GM18858 (cell line): ENCODE measurements around the gene FJX1.

Experiments
- ATAC-seq: cut with Tn5 transposase; IDR thresholded peaks from one replicate; pipeline ENCODE4 v1.9.1; 2021; ENCODE audit not compliant: unreplicated experiment

FJX1 gene, protein sequence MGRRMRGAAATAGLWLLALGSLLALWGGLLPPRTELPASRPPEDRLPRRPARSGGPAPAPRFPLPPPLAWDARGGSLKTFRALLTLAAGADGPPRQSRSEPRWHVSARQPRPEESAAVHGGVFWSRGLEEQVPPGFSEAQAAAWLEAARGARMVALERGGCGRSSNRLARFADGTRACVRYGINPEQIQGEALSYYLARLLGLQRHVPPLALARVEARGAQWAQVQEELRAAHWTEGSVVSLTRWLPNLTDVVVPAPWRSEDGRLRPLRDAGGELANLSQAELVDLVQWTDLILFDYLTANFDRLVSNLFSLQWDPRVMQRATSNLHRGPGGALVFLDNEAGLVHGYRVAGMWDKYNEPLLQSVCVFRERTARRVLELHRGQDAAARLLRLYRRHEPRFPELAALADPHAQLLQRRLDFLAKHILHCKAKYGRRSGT

DNA sequence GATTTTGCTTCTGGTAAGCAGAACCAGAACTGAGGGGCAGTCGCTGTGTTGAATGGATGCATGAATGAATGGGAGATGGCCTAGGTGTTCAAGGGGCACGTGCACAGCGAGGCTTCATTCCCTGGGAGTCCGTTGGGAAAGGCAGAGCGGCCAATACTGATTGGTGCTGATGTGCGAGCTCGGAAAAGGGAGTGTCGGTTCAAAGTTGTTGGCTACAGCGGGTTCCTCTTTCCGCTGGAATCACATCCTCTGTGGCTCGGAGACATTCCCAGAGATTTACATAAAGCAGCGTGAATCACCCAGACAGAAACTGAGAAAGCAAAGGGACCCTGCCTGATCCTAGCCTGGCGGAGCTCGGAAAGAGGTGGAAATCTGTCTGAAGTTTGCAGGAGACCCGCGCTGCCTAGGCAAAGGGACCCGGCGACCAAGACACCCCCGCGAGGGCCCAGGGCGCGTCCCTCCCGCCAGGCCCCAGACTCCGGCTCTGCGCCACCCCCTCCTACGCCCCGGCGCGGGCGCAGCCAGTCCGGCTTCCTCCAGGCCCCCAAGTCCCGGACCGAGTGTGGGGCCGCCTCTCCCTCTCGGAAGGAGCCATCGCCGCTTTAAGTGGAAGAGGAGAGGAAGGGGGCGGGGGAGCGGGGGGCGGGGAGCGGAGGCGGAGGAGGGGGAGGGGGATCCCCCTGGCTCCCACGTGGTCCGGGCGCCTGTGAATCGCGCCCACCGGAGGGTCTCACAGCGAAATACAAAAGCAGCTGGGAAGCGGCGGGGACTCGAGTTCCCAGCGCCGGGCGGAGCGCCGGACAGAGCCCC is at the start of gene FJX1:
FJX1 (plus strand) TSS at position 774 of the 810 bp plus-strand sequence. CDS start 177 bp downstream, outside the sequence.
- peak; percentile 9 for ATAC-seq

DNA sequence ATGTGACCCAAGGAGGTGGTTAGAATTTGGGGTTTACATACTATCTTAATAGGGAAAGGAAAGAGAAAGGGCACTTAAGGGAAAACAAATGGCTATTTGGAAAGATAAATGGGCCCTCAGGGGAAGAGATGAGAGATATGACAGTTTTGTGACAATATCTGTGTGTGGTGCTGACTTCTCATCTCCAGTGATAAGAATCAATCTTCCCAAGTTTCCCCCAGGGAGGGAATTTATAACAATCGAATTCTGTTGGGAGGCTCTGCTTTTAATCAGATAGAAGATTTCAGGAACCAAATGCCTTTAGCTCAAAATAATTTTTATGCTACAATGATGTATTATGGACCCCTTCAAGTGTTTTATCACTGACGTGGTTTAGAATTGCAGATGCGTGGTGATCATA is 46.6 kb upstream of the FJX1 start:
- no peak for ATAC-seq

DNA sequence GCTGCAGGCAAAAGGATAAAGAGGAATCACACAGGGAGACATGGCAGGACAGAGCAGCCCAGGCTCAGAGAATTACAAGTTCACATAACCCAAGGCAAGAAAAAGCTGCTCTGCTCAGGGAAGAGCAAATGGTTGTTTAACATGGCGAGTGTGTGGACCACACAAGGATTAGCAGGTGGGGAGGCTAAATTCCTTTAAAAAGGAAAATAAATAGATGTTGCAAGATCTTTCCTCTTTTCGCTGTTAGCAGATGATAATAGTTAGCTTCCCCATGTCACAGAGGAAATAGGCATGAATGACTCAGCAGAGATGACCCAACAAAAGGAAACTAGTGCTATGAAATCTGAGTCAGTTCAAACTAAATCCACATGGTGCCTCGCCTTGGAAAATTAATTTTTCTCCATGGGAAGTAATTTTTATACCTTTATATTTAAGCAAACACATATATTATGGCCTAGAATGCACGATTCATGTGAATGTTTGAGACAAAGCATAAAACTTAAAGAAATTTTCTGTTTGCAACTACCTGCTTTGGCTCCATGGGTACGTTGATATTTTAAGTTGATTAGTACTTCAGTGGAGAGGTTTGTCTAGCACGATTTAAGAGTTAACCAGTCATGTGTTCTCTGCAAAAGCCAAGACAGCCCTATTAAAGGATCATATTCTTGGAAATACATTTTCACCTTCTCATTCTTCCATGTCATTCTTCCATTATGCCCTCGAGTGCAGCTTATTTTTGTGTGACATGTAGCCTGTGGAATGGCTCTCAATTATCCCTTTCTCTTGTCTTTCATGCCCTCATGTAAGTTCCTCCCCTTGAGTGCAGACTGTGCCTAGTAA is 38.5 kb upstream of the FJX1 start:
- ATAC-seq: no peak

DNA sequence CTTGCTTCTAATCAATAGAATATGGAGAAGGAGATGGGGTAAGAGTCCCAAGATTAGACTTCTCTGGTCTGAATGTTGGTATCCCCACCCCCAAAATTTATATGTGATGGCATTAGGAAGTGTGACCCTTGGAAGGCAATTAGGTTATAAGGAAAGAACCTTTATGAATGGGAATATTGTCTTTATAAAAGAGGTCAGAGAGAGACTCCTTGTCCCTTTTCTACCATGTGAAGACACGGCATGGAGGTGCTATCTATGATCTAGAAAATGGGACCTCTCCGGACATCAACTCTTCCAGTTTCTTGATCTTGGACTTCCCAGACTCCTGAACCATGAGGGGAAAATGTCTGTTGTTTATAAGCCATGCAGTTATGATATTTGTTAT is 37.9 kb upstream of the FJX1 start:
- no peak for ATAC-seq

DNA sequence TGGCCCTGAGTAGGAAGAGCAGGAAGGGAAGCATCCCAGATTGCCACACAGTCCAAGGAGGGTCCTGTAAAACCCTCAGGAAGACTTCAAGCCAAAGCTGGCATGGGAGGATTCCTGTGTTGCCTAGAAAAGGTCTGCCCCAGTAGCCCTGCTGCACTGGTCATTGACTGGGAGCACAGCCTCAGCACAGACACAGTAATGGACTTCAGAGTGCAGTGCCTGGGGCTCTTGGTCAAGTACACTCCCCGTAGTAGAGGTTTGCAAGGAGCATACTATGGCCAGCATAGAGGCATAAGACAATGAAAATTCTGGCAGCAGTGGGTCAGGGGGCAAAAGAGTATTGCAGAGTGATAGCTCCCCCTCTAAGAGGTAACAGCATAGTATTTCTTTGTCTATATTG is 36.2 kb upstream of the FJX1 start:
- no peak for ATAC-seq

DNA sequence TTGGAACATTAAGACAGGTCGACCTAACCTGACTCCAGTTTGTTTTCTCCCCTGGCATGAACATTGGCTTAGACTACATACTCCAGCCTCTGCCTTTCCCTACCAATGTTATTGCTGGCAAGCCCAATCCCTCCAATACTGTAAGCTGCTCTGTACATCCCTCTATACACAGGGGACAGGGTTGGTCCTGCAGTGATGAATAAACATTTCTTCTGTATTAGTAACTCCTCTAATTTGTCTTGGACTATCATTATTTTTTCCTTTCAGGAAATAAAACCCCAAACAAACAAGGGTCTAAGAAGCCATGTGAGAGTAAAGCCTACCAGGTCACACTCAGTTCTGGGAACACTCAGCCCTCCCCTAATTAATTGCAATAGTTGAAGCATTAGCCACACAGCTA is 35.1 kb upstream of the FJX1 start:
- ATAC-seq: no peak

DNA sequence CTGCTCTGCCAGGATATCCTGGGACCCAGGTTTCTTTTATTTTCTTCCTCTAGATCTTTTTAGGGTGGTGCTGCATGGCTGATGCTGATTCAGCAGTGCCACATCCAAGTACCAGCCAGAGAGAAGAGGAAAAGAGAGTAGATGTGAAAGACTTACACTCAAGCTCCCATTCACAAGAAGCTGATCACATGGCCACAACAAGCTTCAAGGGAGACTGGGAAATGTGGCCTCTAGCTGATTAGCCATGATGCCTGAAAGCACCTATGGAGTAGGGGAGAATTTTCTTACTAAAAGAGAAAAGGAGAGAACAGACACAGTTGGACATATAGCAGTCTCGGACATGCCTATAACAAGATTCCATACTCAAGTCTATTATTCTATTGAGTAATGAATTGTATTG is 34.4 kb upstream of the FJX1 start:
- ATAC-seq: no peak

DNA sequence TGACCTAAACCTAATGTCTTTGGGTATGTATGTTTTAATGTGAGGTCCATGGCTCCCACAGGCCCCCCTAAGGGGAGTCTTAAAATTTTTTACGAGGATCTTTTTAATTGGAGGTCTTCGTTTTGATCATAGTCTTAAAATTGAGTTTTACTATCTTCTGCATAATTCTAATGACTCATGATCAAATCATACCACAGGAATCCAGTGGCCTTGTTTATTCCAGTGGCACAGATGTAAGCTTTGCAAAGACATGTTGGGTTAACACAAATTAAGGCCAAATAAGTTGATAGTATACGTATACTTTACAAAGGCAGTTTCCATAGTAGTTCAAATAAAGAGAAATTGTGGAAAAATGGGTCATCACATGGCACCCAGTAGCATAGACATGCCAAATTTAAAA is 33.9 kb upstream of the FJX1 start:
- no peak for ATAC-seq

DNA sequence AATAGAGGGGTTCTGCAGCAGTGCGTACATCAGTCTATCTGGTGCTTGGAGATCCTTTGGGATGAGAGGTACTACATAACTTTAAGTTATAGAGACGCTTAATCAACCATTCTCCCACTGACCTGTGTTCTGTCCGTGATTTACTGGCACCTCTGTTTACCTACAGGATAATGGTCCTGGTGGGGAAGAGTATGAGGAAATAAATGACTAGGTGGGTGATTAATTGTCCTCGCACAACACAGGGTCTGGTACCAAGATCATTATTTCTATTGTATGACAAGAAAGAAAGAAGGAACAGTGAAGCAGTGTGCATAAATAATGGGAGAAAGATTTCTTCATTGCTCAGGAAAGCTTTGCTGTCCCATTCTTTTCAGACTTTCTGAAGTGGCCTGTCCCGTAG is 32.8 kb upstream of the FJX1 start:
- ATAC-seq: no peak

DNA sequence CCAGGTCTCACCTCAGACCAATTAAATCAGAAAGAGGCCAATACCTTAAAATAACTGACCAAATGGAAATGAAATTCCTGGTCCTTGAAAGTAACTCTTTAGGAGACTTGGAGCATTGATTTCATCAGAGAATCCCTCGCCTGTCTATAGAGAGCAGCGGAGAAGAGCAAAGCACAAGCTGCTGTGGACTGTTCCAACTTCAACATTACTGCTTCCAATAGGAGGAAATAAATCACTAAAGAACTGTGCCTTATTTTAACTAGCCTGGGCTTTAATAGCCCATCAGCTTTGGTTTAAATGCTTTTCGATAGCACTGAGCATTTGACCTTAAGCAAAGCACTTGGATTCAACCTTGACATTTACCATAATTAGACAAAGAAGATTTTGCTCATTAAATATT is 32.0 kb upstream of the FJX1 start:
- ATAC-seq: no peak

DNA sequence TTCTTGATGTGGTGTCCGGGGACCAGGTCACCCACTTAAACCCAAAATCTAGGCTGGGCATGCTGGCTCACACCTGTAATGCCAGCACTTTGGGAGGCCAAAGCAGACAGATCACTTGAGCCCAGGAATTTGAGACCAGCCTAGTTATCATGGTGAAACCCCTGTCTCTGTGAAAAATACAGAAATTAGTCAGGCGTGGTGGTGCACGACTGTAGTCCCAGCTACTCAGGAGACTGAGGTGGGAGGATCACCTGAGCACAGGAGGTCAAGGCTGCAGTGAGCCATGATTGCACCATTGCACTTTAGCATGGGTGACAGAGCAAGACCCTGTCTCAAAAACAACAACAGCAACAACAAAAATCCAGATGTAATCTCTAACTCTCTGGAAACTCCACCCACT is 30.3 kb upstream of the FJX1 start:
- no peak for ATAC-seq

DNA sequence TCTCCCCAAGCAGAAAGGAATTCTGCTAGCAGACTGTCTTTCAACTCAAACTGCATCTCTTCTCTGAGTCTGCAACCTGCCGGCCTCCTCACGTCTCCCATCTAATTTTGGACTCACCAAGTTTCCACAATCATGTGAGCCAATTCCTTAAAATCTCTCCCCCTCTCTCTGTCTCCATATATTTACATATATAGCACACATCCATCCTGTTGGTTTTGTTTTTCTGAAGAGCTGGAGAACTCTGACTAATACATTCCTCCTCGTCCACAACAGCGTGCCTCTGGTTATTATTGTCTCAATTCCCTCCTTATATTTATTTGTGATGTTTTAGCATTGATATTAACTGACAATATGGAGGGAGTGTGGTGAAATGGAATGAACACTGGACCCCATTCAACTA is 29.6 kb upstream of the FJX1 start:
- no peak for ATAC-seq

DNA sequence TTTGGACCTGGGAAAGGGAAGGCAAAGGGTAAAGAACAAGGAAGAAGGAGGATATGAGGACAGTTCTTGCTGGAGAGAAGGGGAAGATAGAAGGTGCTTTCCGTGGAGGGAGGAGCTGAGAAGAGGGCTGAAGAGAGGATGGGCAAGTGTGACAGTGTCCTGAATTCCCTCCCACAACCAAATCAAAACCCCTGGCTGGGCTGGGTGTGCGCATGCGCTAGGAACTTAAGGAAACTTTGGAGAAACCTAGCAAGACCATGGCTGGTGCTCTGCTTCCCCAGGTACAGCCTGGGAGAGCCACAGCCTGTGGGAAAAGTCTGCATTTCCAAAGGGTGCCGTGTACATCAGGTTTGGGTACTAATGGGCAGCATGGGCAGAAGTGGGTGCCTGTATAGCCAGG is 29.0 kb upstream of the FJX1 start:
- no peak for ATAC-seq

DNA sequence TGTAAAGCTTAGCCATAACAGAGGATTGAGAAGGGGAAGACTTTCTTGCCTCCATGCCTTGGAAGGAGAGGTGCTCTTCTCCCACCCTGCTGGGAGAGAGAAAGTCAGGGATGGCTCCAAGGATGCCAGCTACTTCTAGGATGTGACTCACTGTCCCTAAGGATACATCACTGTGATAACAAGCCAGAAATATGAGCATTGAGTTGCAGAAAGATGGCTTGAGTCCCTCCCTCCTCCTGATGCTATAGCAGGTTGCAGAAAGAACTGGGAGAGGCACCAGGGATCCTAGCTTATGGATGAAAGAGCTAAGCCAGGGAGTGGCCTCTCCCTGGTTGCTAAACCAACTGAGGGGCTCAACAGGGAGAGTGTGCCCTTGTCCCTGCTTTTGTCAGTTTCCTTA is 27.8 kb upstream of the FJX1 start:
- no peak for ATAC-seq

DNA sequence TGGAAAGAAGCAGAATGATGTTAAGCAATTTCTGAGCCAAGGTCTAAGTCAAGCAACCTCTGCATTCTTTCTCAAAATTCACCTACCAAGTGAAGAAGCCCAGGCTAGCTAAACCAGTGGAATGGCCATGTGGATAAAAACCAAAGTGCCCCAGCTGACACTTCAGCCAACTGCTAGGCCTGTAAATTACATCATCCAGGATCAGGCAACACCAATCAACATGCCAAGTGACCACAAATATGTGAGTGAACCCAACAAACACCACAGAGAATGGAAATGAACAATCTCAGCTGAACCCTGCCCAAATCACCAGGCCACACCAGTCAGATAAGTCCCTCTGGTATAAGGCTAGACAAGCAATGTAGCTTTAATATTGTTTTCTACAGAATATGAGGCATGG is 25.1 kb upstream of the FJX1 start:
- no peak for ATAC-seq

DNA sequence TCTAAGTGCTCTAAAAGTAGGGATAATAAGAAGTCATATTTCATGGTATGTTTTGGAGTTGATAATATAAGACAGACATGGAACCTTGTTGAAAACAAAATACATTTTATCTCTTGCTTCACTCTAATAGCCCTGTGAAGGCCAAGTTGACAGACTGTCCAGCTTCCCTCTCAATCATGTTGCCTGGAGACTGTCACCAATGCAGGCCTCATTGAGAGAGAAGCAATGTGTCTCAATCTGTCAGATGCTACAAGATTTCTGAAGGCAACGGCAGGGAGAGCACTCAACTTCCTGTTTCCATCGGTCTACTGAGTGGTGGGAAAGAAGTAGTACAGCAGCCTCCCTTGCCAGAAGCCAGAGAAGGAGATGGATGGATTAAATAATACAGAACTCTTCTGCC is 23.6 kb upstream of the FJX1 start:
- ATAC-seq: no peak

DNA sequence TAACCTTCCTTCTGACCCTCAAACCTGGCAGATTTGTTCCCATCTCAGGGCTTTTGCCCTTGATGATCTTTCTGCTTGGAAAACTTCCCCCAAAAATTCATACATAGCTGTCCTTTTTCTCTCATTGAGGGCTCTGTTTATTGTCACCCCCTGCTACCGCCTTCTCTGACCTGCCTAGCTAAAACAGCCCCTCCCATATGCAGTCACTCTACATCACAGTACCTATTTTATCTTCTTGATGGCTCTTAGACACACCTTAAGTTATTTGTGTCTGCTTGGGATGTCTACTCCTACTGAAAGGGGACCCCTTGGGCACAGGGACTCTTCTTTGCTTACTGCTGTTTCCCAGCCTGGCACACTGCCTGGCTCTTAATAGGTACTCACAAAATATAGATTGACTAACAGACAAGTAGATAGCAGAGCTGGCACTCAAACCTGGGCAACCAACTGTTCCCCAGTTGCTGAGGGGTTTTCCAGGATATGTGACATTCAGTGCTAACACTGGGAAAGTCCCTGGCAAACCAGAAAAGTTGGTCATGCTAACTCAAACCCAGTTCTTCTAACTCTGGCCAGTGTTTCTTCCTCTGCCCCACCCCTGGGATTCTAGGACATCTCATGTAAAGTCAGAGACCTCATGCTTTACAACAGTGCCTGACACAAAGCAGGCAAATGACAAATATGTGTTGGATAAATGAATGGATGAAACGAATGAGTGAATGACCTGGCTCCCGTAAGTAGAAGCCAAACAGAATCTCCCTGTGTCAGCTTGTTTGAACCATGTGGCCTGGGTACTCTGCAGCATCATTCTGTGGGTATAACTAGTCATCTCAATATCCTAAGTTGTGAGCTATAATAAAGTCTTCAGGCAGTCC is 19.8 kb upstream of the FJX1 start:
- ATAC-seq: peak; percentile 80

DNA sequence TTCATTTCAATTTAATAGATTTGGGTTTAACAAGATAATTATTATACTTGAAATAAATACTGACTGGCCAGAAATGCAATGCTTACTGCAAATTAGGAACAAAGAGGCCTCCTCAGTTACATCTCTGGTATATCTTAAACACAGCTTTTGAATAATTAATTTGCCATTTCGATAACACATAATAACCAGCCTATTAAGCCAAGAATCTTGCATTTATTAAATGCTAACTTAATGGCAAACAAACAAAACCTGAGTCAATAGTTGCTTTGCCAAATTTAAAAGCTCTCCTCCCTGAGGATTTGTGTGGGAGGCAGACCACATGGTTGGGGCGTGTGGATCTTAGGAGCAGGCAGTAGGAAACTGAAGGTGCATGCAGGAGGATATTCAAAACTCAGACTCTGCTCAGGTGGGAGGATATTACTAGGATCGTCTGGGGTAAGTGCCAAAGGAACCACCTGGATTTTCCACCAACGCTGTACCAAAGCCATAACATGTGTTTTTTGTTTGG is 17.9 kb upstream of the FJX1 start:
- ATAC-seq: no peak

DNA sequence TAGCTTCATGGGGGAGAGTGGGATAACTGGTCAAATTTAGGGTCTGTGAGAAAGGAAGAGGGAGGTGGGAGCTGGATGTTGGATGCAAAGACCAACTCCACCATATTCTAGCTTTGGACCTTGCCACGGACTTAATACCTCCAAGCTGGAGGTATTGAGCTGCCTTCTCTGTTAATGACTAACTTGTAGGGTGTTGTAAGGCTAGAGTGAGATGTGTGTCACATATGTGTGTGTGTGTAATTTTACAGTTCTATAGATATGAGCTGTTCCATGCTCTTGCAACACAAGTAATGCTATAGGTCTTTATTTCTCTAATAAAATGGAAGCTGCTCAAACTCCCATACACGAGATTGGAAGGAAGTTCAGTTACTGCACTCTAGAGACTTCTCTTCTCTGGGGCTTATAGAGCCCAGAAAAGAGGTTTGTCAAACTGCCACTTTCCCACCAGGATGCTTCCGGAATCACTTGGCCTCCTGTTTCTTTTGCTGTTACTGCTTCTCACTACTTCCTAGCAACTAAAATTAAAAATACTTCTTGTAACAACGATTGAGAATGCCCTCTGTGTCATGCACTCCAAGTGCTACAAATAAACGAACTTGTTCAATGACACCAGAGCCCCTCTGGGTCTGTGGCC is 16.0 kb upstream of the FJX1 start:
- no peak for ATAC-seq

DNA sequence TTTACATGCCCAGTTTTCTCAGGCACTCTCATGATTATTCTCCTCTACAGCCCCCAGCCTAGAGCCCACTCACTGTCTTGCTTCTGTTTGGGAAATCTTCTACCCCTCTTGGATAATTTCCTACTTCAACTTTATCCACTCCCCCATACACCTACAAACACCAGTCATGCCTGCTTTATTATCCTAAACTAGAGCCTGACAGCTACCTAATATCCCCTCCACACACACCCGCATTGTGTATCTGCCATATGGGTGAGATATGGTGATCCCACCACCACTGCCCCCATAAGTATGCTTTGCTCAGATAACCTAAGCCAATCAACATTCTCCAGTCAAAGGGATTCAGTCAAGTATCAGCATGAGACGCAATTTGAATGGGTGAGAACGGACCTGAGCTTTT is 15.3 kb upstream of the FJX1 start:
- ATAC-seq: no peak
